Tibial nerve (tissue), 4 donors: ENCODE data around the gene LOXHD1. TPM values are rescaled to one million over a fixed set of nuclear protein-coding genes. Genes with fewer than 3 reads are reported as not detected.

ENCODE experiments used
- DNase-seq, 2 donors: peaks; one replicate each; pipeline ENCODE4 v3.0.0-alpha.2; 2019; ENCODE audit warnings: low spot score in 2 of 2
- H3K27ac ChIP-seq, 4 donors: fragments of 200-600 bp; sonication (generic) in 3 of 4; one replicate each; pipeline ENCODE4 v1.5.1; 2017 to 2019; ENCODE audit warnings: mild to moderate bottlenecking in 1 of 4
- H3K27me3 ChIP-seq, 2 donors: fragments of 200-600 bp; sonication (generic) in 1 of 2; one replicate each; pipeline versions ENCODE4 v1.5.1 to v1.6.0; 2017 to 2019
- H3K36me3 ChIP-seq, 3 donors: fragments of 200-600 bp; sonication (generic); one replicate each; pipeline ENCODE4 v1.5.1; 2018 to 2019
- H3K4me1 ChIP-seq, 4 donors: fragments of 200-600 bp; sonication (generic) in 3 of 4; one replicate each; pipeline ENCODE4 v1.5.1; 2017 to 2019
- H3K4me3 ChIP-seq, 4 donors: fragments of 200-600 bp; sonication (generic) in 3 of 4; one replicate each; pipeline ENCODE4 v1.5.1; 2017 to 2019; ENCODE audit warnings: mild to moderate bottlenecking in 1 of 4, moderate library complexity in 1 of 4
- H3K9me3 ChIP-seq, 4 donors: fragments of 200-600 bp; sonication (generic) in 3 of 4; one replicate each; pipeline ENCODE4 v1.5.1; 2017 to 2019
- EP300 ChIP-seq, 2 donors: sonication (generic); formaldehyde crosslinking; IDR thresholded peaks; one replicate each; pipeline ENCODE4 v1.6.1; 2017; ENCODE audit warnings: antibody characterized with exemption in 2 of 2, mild to moderate bottlenecking in 1 of 2
- POLR2A ChIP-seq, 2 donors: fragments of 450-650 bp; IDR thresholded peaks; one replicate each; pipeline ENCODE4 v1.6.1; 2017; ENCODE audit warnings: antibody characterized with exemption in 2 of 2, mild to moderate bottlenecking in 2 of 2, moderate library complexity in 2 of 2
- WGBS, 2 donors: methylation state at CpG; one replicate each; pipeline ENCODE4 v1.1.5; 2018; 5-methylcytosine and 5-hydroxymethylcytosine counted together
- total RNA-seq, 4 donors: library from RNA; depleted of rRNA; stranded (reverse); fragments of >200 nt; gene quantifications; one replicate each; pipeline ENCODE4 v1.1.0, GENCODE V29; 2016
- TF ChIP-seq, protein P1 (sequence below), 5 experiments: fragments of 200-600 bp in 3 of 5; fragments of 450-650 bp in 2 of 5; sonication (generic) in 3 of 5; IDR thresholded peaks; one replicate each; pipeline ENCODE4 v1.5.1; 2016 to 2019; ENCODE audit warnings: antibody characterized with exemption in 5 of 5, mild to moderate bottlenecking in 3 of 5, moderate library complexity in 2 of 5

Gene LOXHD1
- total RNA-seq, 4 donors from 2014 or later: under 0.01 to 0.44 (median 0.21) TPM; not detected in 1

DNA sequence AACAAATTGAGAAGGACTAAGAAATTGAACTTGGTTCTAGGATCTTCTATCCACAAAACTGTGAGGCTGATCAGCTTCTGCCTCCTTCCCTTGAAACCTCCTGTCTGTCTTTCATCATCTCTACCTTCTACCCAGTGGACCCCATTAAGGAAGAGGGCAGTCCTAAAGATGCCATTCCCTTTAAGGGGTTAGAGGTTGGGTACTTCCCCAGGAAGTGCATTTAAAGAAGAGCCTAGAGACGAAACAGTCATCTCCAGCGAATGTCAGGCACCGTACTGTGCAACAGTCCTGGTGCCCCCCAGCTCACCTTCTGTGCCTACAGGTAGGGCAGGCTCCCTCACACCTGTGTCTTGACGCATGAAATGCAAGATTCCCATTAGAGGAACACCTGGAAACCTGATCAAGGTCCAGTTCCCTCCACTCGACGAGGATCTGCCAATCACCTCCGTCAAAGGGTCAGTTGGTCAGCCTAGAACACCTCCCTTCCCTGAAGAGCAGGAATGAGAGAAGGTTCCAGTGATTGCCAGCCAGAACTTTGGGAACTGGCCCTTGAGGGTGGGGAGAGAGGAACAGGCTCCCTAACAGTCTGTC is 20.9 kb downstream of the LOXHD1 start:
- DNase-seq: no peak
- WGBS, 2 donors: 82 to 90% methylated on average over 7 of the region's 7 CpGs

GRCh38 chr18:46632401-46633071 is 24.5 kb downstream of the LOXHD1 start:
- peaks cover 0 to 17% (median 0%) of the 10 kb centered on the region in 4 donors for H3K9me3 ChIP-seq
- no peak overlapping the region for H3K4me3 ChIP-seq
- no peaks in the 10 kb centered on the region for H3K27me3 ChIP-seq
- no peaks in the 10 kb centered on the region for H3K36me3 ChIP-seq
- DNase-seq: no peak
- 81 to 87% methylated on average over 8 of the region's 8 CpGs for WGBS, 2 donors
- TF ChIP-seq POLR2A (IDR thresholded peaks at IDR 0.05) (no peak), EP300 (IDR thresholded peaks at IDR 0.05) (no peak)
- TF ChIP-seq, protein P1, sequence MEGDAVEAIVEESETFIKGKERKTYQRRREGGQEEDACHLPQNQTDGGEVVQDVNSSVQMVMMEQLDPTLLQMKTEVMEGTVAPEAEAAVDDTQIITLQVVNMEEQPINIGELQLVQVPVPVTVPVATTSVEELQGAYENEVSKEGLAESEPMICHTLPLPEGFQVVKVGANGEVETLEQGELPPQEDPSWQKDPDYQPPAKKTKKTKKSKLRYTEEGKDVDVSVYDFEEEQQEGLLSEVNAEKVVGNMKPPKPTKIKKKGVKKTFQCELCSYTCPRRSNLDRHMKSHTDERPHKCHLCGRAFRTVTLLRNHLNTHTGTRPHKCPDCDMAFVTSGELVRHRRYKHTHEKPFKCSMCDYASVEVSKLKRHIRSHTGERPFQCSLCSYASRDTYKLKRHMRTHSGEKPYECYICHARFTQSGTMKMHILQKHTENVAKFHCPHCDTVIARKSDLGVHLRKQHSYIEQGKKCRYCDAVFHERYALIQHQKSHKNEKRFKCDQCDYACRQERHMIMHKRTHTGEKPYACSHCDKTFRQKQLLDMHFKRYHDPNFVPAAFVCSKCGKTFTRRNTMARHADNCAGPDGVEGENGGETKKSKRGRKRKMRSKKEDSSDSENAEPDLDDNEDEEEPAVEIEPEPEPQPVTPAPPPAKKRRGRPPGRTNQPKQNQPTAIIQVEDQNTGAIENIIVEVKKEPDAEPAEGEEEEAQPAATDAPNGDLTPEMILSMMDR (IDR thresholded peaks at IDR 0.05): no peak
- no peaks in the 10 kb centered on the region for H3K4me1 ChIP-seq
- H3K27ac ChIP-seq: no peak overlapping the region

More for the DNA sequence above, 20.9 kb downstream of the LOXHD1 start:
- no peaks in the 10 kb centered on the region for H3K4me1 ChIP-seq
- no peaks in the 10 kb centered on the region for H3K27me3 ChIP-seq
- H3K4me3 ChIP-seq: no peak overlapping the region
- no peaks in the 10 kb centered on the region for H3K36me3 ChIP-seq
- TF ChIP-seq EP300 (IDR thresholded peaks at IDR 0.05): no peak
- no peak for TF ChIP-seq POLR2A (IDR thresholded peaks at IDR 0.05)
- TF ChIP-seq, protein P1 (IDR thresholded peaks at IDR 0.05): no peak
- H3K9me3 ChIP-seq: peaks cover 0 to 17% (median 0%) of the 10 kb centered on the region in 4 donors
- no peak overlapping the region for H3K27ac ChIP-seq

- Histone ChIP-seq H3K9me3 (peaks cover 0 to 17% (median 0%) of the 10 kb centered on the region in 4 donors), H3K4me1 (no peaks in the 10 kb centered on the region), H3K27ac (no peak overlapping the region), H3K36me3 (no peaks in the 10 kb centered on the region), H3K4me3 (no peak overlapping the region), H3K27me3 (no peaks in the 10 kb centered on the region)
- TF ChIP-seq POLR2A (IDR thresholded peaks at IDR 0.05): no peak
- TF ChIP-seq EP300 (IDR thresholded peaks at IDR 0.05): no peak
- TF ChIP-seq, protein P1 (IDR thresholded peaks at IDR 0.05): no peak
- DNase-seq: no peak
- 86 to 87% methylated on average over 3 of the region's 3 CpGs for WGBS, 2 donors
These were observed 26.0 kb downstream of the LOXHD1 start for GRCh38 chr18:46630991-46631390.

GRCh38 chr18:46630160-46630559 is 26.9 kb downstream of the LOXHD1 start:
- TF ChIP-seq, protein P1 (IDR thresholded peaks at IDR 0.05): no peak
- TF ChIP-seq EP300 (IDR thresholded peaks at IDR 0.05): no peak
- TF ChIP-seq POLR2A (IDR thresholded peaks at IDR 0.05): no peak
- 66 to 70% methylated on average over 3 to 4 of the region's 4 CpGs for WGBS, 2 donors

DNA sequence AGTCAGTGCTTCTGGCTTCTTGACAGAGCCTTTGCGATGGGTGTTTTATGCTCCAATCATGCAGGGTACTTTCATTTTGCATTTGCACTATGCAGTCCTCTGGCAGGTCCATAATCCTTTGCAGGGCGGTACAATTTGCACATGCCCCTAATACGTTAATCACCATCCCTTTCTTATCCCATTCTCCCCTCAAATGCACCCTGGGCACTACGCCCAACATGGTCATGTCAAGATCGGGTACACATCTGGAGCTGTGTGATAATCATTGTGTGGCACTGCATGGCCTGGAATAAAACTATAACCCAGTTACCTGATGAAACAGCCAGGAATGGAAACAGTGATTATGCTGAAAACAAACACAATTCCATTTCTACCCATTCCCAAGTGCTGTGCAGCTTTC is 27.7 kb downstream of the LOXHD1 start:
- no peak for TF ChIP-seq EP300 (IDR thresholded peaks at IDR 0.05)
- TF ChIP-seq, protein P1 (IDR thresholded peaks at IDR 0.05): no peak
- no peak for TF ChIP-seq POLR2A (IDR thresholded peaks at IDR 0.05)

More at GRCh38 chr18:46630160-46630559, 26.9 kb downstream of the LOXHD1 start:
- peaks cover 0 to 17% (median 0%) of the 10 kb centered on the region in 4 donors for H3K9me3 ChIP-seq
- H3K4me1 ChIP-seq: no peaks in the 10 kb centered on the region
- no peak for DNase-seq
- no peak overlapping the region for H3K4me3 ChIP-seq
- H3K27ac ChIP-seq: no peak overlapping the region
- no peaks in the 10 kb centered on the region for H3K27me3 ChIP-seq
- no peaks in the 10 kb centered on the region for H3K36me3 ChIP-seq

More for the DNA sequence above, 27.7 kb downstream of the LOXHD1 start:
- Histone ChIP-seq H3K27ac (no peak overlapping the region), H3K4me1 (no peaks in the 10 kb centered on the region), H3K4me3 (no peak overlapping the region), H3K27me3 (no peaks in the 10 kb centered on the region), H3K36me3 (no peaks in the 10 kb centered on the region), H3K9me3 (peaks cover 0 to 17% (median 0%) of the 10 kb centered on the region in 4 donors)
- no peak for DNase-seq
- 87 to 93% methylated on average over 5 of the region's 5 CpGs for WGBS, 2 donors
